ENCODE results near the gene SPANXN3.
"Not testable (repeated sequence)": the region's sequence is repeated elsewhere in the genome, so short reads cannot be mapped to it uniquely, and the experiment has no call there.

Gene SPANXN3, protein sequence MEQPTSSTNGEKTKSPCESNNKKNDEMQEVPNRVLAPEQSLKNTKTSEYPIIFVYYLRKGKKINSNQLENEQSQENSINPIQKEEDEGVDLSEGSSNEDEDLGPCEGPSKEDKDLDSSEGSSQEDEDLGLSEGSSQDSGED

DNA sequence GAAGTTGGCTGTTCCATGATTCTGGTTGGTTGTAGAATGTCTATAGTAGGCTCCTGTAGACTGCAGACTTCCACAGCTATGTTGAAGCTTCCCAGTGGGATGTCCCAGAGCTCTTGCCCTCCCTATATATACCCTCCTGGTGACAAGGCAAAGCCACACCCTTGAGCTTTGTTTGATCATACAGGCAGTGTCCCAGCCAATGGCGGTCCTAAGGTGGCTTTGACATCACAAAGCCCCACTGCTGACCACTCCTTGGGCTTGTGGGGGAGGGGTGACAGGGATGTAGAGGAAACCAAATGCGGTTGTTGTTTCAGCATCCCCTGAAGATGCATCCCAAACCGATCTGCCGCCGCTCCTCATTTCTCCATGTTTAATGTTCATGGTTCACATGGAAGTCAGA, at the start of gene SPANXN3:
TSS of gene SPANXN3 (minus strand) at position 101 of the 400 bp plus-strand sequence. CDS start at position 17, 84 bp downstream.
- H3K27me3 Mint-ChIP-seq; H3K4me1 Mint-ChIP-seq (ENCODE audit: low read depth); H3K4me3 Mint-ChIP-seq; intact Hi-C loops (cut with micrococcal nuclease); H3K27ac Mint-ChIP-seq; H3K36me3 Mint-ChIP-seq (ENCODE audit: low read depth): not testable (repeated sequence)
- peaks cover 14% of the 10 kb centered on the region for H3K9me3 Mint-ChIP-seq

DNA sequence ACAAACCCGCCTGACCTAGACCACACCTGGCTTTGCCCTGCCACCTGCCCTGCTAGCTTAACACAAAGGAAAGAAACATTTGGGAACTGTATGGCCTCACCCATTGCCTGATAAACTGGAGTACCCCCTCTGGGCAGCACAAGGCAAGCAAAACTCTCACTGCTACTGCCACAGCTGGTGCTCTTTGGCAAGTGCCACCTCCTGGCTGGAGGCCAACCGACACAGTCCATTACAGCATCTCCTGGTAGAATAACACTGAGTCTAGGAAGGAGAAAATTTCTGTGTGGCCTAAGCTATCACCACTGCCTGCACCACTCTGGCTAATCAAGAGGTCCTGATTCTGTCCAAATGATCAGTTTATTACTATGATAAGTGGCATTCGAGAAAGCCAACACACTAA, 18.9 kb upstream of the SPANXN3 start:
- intact Hi-C loops (cut with micrococcal nuclease): no loop called here
- H3K9me3 Mint-ChIP-seq: no peaks in the 10 kb centered on the region
- H3K27me3 Mint-ChIP-seq: no peaks in the 10 kb centered on the region
- H3K4me3 Mint-ChIP-seq: no peak overlapping the region
- H3K27ac Mint-ChIP-seq: no peak overlapping the region
- H3K36me3 Mint-ChIP-seq (ENCODE audit: low read depth): no peaks in the 10 kb centered on the region
- no peaks in the 10 kb centered on the region for H3K4me1 Mint-ChIP-seq (ENCODE audit: low read depth)

DNA sequence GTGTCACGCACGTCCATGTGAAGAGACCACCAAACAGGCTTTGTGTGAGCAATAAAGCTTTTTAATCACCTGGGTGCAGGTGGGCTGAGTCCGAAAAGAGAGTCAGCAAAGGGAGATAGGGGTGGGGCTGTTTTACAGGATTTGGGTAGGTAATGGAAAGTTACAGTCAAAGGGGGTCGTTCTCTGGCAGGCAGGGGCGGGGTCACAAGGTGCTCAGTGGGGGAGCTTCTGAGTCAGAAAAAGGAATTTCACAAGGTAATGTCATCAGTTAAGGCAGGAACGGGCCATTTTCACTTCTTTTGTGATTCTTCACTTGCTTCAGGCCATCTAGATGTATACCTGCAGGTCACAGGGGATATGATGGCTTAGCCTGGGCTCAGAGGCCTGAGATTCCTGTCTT, 15.1 kb downstream of the SPANXN3 start:
- H3K4me3 Mint-ChIP-seq; H3K27me3 Mint-ChIP-seq; intact Hi-C loops (cut with micrococcal nuclease); H3K27ac Mint-ChIP-seq; H3K36me3 Mint-ChIP-seq (ENCODE audit: low read depth); H3K4me1 Mint-ChIP-seq (ENCODE audit: low read depth): not testable (repeated sequence)
- peaks cover 27% of the 10 kb centered on the region for H3K9me3 Mint-ChIP-seq

DNA sequence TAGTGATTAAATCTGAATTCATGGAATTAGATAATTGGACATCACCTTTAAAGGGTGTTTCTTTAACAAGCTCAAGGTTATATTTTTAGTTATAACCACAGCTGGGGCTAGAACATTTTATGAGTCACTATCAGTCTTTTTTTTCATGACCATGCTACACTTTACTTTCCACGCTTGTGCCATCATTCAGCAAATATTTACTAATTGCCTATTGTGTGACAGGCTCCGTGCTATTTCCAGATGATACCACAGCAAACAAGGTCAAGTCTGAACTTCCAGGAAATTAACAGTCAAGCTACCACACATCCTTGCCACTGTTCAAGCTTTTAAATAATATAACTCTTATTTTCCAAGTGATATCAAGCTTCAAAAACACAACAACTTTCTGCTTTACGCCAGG, 16.5 kb downstream of the SPANXN3 start:
- intact Hi-C loops (cut with micrococcal nuclease): no loop called here
- Mint-ChIP-seq H3K36me3 (ENCODE audit: low read depth) (no peaks in the 10 kb centered on the region), H3K27me3 (no peaks in the 10 kb centered on the region)

DNA sequence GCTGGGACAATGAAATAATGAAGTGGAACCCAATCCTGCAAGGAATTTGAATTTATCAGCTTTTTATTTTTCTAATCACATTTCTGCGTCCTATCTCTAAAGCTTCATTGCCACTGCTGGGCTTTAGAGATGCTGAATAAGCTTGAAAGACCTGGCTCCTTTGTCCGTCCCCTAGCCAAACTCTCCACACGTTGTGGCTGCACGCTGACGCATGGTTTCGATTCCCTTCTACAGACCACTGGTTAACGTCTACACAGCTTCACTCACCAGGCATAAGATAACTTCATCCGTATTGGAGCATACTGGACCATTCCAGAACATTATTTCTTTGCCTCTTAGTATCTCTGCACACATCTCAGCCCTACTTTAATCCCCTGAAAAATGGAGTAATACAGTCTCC, 31.2 kb downstream of the SPANXN3 start:
- Mint-ChIP-seq H3K27ac (no peak overlapping the region), H3K4me1 (ENCODE audit: low read depth) (no peaks in the 10 kb centered on the region), H3K36me3 (ENCODE audit: low read depth) (no peaks in the 10 kb centered on the region), H3K27me3 (no peaks in the 10 kb centered on the region), H3K4me3 (no peak overlapping the region), H3K9me3 (no peaks in the 10 kb centered on the region)
- intact Hi-C loops (cut with micrococcal nuclease): no loop called here

More for the DNA sequence above, 16.5 kb downstream of the SPANXN3 start:
- Mint-ChIP-seq H3K9me3 (peaks cover 32% of the 10 kb centered on the region), H3K27ac (no peak overlapping the region), H3K4me3 (no peak overlapping the region), H3K4me1 (ENCODE audit: low read depth) (no peaks in the 10 kb centered on the region)

DNA sequence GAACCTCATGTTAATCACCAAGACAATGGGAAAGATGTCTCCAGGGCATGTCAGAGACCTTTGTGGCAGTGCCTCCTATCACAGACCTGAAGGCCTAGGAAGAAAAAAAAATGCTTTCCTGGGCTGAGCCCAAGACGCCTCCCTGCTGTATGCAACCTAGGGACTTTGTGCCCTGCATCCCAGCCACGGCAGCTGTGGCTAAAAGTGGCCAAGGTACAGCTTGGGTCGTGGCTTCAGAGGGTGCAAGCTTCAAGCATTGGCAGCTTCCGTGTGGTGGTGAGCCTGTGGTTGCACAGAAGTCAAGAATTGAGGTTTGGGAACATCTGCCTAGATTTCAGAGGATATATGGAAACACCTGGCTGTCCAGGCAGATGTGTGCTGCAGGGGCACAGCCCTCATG, 40.5 kb downstream of the SPANXN3 start:
- H3K27me3 Mint-ChIP-seq: no peaks in the 10 kb centered on the region
- H3K4me1 Mint-ChIP-seq (ENCODE audit: low read depth): no peaks in the 10 kb centered on the region
- H3K9me3 Mint-ChIP-seq: no peaks in the 10 kb centered on the region
- intact Hi-C loops (cut with micrococcal nuclease): no loop called here
- H3K36me3 Mint-ChIP-seq (ENCODE audit: low read depth): no peaks in the 10 kb centered on the region
- no peak overlapping the region for H3K27ac Mint-ChIP-seq
- H3K4me3 Mint-ChIP-seq: no peak overlapping the region

DNA sequence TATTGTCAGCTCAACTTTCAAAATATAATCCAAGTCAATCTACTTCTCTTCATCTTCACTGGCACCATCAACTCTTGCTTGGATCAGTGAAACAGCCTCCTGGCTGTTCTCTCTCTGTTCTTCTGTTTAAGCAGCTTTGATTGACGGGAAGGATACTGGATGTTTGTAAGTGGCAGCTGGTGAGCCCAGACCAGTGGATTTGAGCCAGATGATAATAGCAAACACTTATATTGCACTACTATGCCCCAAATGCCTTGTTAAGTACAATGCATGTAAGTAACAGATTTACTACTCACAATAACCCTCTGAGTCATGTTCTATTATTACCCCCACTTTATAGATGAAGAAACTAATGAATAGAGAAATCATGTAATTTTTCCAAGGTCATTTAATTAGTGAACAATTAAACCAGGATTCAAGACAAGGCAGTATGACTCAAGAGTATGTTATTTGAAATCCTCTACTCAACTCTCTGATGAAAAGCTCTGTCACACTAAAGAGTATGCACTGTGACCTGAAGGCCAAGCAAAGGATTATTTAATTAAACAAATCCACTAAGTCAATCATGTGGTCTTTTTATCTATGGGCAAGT, 44.8 kb downstream of the SPANXN3 start:
- H3K4me1 Mint-ChIP-seq (ENCODE audit: low read depth): no peaks in the 10 kb centered on the region
- H3K27ac Mint-ChIP-seq: no peak overlapping the region
- no peaks in the 10 kb centered on the region for H3K9me3 Mint-ChIP-seq
- intact Hi-C loops (cut with micrococcal nuclease): no loop called here
- H3K4me3 Mint-ChIP-seq: no peak overlapping the region
- H3K36me3 Mint-ChIP-seq (ENCODE audit: low read depth): no peaks in the 10 kb centered on the region
- no peaks in the 10 kb centered on the region for H3K27me3 Mint-ChIP-seq

DNA sequence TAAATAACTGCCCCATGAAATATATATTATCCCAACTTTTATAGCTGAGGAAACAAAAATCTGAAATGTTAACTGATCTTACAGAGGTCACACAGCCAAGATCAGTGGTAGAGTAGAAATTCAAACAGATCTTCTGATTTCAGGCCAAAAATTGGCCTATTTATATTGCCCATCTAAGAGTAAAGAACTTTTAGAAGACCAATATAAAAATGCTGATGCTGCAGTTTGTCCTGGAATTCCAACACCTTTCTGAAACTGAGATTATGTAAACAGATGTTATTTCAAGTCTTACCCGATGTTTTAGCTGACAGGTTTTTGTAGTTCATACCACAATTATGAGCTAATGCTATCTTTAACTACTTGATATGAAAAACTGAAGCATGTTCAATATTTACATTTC, 51.1 kb downstream of the SPANXN3 start:
- Mint-ChIP-seq H3K27me3 (no peaks in the 10 kb centered on the region), H3K4me3 (no peak overlapping the region), H3K27ac (no peak overlapping the region), H3K36me3 (ENCODE audit: low read depth) (no peaks in the 10 kb centered on the region), H3K9me3 (no peaks in the 10 kb centered on the region), H3K4me1 (ENCODE audit: low read depth) (no peaks in the 10 kb centered on the region)
- intact Hi-C loops (cut with micrococcal nuclease): no loop called here

DNA sequence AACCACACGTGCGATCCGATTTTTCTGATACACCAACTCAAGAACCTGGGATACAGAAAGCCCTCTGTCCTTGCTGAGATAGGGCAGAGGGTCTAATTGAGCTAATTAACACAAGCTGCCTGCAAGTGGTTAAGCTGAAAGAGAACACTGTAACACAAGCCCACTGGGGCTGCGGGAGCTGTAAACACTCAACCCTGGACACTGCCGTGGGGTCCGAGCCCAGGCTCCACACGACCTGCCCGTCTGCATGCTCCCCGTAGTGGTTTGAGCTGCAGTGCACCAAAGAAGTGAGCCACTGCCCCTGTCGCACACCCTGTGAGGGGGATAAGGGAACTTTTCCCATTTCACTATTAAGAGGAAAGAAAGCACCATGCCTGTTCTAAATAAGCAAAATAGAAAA, 54.6 kb downstream of the SPANXN3 start:
- Mint-ChIP-seq H3K27ac (no peak overlapping the region), H3K36me3 (ENCODE audit: low read depth) (no peaks in the 10 kb centered on the region), H3K9me3 (no peaks in the 10 kb centered on the region), H3K27me3 (no peaks in the 10 kb centered on the region), H3K4me3 (no peak overlapping the region), H3K4me1 (ENCODE audit: low read depth) (no peaks in the 10 kb centered on the region)
- intact Hi-C loops (cut with micrococcal nuclease): no loop called here

DNA sequence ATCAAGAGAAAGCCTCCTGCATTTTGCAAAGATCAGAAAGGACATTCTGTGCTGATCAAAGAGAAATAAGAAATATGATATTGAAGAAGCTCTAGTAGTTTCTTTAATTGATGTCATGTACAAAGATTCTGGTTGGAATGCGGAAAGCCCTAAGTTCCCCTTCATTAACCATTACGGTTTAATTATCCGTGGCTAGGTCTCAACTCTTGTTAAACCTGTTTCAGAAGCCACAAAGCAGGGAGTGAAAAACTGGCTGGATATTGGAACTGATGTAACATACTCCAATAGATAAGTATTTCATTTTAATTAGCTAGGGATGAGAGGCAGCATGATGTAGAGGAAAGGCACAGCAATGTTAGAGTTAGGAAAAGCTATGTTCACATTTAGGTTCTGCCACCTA, 55.7 kb downstream of the SPANXN3 start:
- H3K9me3 Mint-ChIP-seq: no peaks in the 10 kb centered on the region
- no peaks in the 10 kb centered on the region for H3K4me1 Mint-ChIP-seq (ENCODE audit: low read depth)

More for the DNA sequence above, 55.7 kb downstream of the SPANXN3 start:
- no peak overlapping the region for H3K27ac Mint-ChIP-seq
- no peaks in the 10 kb centered on the region for H3K36me3 Mint-ChIP-seq (ENCODE audit: low read depth)
- intact Hi-C loops (cut with micrococcal nuclease): no loop called here
- no peaks in the 10 kb centered on the region for H3K27me3 Mint-ChIP-seq
- H3K4me3 Mint-ChIP-seq: no peak overlapping the region

Data from dendritic cell treated with granulocyte-macrophage colony-stimulating factor and Interleukin-4, amounts not matched to agents 40 ng/mL and 50 ng/mL, for 4 days (primary cell).